HepG2 (cell line): ENCODE data around the gene NBPF11.
"Not testable (repeated sequence)": the region's sequence is repeated elsewhere in the genome, so short reads cannot be mapped to it uniquely, and the experiment has no call there.

Experiments
- ATF2 ChIP-seq: sonication (generic); formaldehyde crosslinking; IDR thresholded peaks from 2 replicates; pipeline ENCODE4 v1.4.0; 2020; ENCODE audit warnings: missing genetic modification reagents
- HNF4G ChIP-seq, 2 experiments: sonication (generic) in 1 of 2; formaldehyde crosslinking in 1 of 2; IDR thresholded peaks; 2 replicates each; pipeline versions ENCODE4 v1.4.0 to v1.6.1; 2011 to 2020; ENCODE audit warnings: borderline replicate concordance in 2 of 2, low read depth in 2 of 2, mild to moderate bottlenecking in 2 of 2, low read length in 1 of 2, missing genetic modification reagents in 1 of 2, moderate library complexity in 1 of 2
- MYC ChIP-seq: sonication (generic); formaldehyde crosslinking; IDR thresholded peaks from 2 replicates; pipeline ENCODE4 v1.9.0; 2021; ENCODE audit warnings: missing genetic modification reagents, borderline replicate concordance
- NFYB ChIP-seq: sonication (generic); formaldehyde crosslinking; IDR thresholded peaks from 2 replicates; pipeline ENCODE4 v1.4.0; 2020; ENCODE audit warnings: missing genetic modification reagents
- SETDB1 ChIP-seq: sonication (generic); formaldehyde crosslinking; IDR thresholded peaks from 2 replicates; pipeline ENCODE4 v1.5.1; 2020; ENCODE audit warnings: missing genetic modification reagents, mild to moderate bottlenecking, borderline replicate concordance
- TRIM24 ChIP-seq: sonication (generic); formaldehyde crosslinking; IDR thresholded peaks from 2 replicates; pipeline ENCODE4 v1.8.0; 2022; ENCODE audit warnings: mild to moderate bottlenecking, missing genetic modification reagents
- ZKSCAN1 ChIP-seq: fragments of 150-350 bp; IDR thresholded peaks from 2 replicates; pipeline ENCODE4 v1.6.1; 2014; ENCODE audit warnings: low read length
- ZNF83 ChIP-seq: sonication (generic); formaldehyde crosslinking; IDR thresholded peaks from 2 replicates; pipeline ENCODE4 v1.4.0; 2020; ENCODE audit warnings: missing genetic modification reagents, mild to moderate bottlenecking, borderline replicate concordance

GRCh38 chr1:148155494-148156275, 3.6 kb upstream of the NBPF11 start:
- TF ChIP-seq HNF4G (IDR thresholded peaks at IDR 0.05; ENCODE audit: borderline replicate concordance, low read depth, low read length); HNF4G (CRISPR knock-in tag; IDR thresholded peaks at IDR 0.05; ENCODE audit: borderline replicate concordance, low read depth); ZKSCAN1; SETDB1 (CRISPR knock-in tag); TRIM24 (CRISPR knock-in tag); ATF2 (CRISPR knock-in tag); ZNF83 (CRISPR knock-in tag); MYC (CRISPR knock-in tag); NFYB (CRISPR knock-in tag): not testable (repeated sequence)
